GM19372 (cell line): ENCODE results near the gene PPM1H.
A peak's percentile ranks its signal among the peaks of the same experiment; 100 is the strongest.
"Not testable (repeated sequence)": the region's sequence is repeated elsewhere in the genome, so short reads cannot be mapped to it uniquely, and the experiment has no call there.

Experiments
- ATAC-seq: cut with Tn5 transposase; IDR thresholded peaks from one replicate; pipeline ENCODE4 v1.9.1; 2021; ENCODE audit warnings: mild to moderate bottlenecking, low read depth, moderate library complexity; ENCODE audit not compliant: unreplicated experiment

PPM1H gene

GRCh38 chr12:62948123-62948522 lies 13.2 kb upstream of the PPM1H start:
- no peak for ATAC-seq

- no peak for ATAC-seq
Observed at GRCh38 chr12:62947364-62947763, 12.4 kb upstream of the PPM1H start.

GRCh38 chr12:62943779-62944395 lies 8.9 kb upstream of the PPM1H start:
- no peak for ATAC-seq

- not testable (repeated sequence) for ATAC-seq
Observed at GRCh38 chr12:62942316-62942715, 7.4 kb upstream of the PPM1H start.

GRCh38 chr12:62934239-62934798 lies 631 bp downstream of the PPM1H start:
- peak; percentile 35 for ATAC-seq

GRCh38 chr12:62933602-62934238 lies 1.2 kb downstream of the PPM1H start:
- ATAC-seq, result no peak

- no peak for ATAC-seq
Observed at GRCh38 chr12:62933220-62933601, 1.7 kb downstream of the PPM1H start.

GRCh38 chr12:62931477-62931876 lies 3.5 kb downstream of the PPM1H start:
- ATAC-seq, result no peak

- no peak for ATAC-seq
Observed at GRCh38 chr12:62930546-62931425, 4.2 kb downstream of the PPM1H start.

- ATAC-seq, result no peak
Observed at GRCh38 chr12:62928632-62929031, 6.3 kb downstream of the PPM1H start.

GRCh38 chr12:62925680-62926079 lies 9.3 kb downstream of the PPM1H start:
- no peak for ATAC-seq

- no peak for ATAC-seq
Observed at GRCh38 chr12:62924084-62924483, 10.9 kb downstream of the PPM1H start.

GRCh38 chr12:62922539-62922938 lies 12.4 kb downstream of the PPM1H start:
- no peak for ATAC-seq

GRCh38 chr12:62919838-62920237 lies 15.1 kb downstream of the PPM1H start:
- no peak for ATAC-seq

GRCh38 chr12:62917926-62918325 lies 17.0 kb downstream of the PPM1H start:
- ATAC-seq, result no peak

GRCh38 chr12:62916632-62917425 lies 18.1 kb downstream of the PPM1H start:
- no peak for ATAC-seq

GRCh38 chr12:62915204-62915529 lies 19.8 kb downstream of the PPM1H start:
- no peak for ATAC-seq

- ATAC-seq, result no peak
Observed at GRCh38 chr12:62914443-62915203, 20.3 kb downstream of the PPM1H start.

GRCh38 chr12:62913380-62913779 lies 21.6 kb downstream of the PPM1H start:
- no peak for ATAC-seq

- ATAC-seq, result no peak
Observed at GRCh38 chr12:62912644-62913043, 22.3 kb downstream of the PPM1H start.
